HL-60 (cell line): Measurements from ENCODE around the gene HEXIM1.

ENCODE experiments used
- DNase-seq, 2 experiments: peaks; one replicate each; pipeline ENCODE4 v3.0.0-alpha.2; 2010 to 2020; ENCODE audit warnings: low read depth in 1 of 2, low spot score in 1 of 2
- H3K27ac ChIP-seq: fragments of 250-450 bp; sonication (Bioruptor Pico); replicated peaks from 2 replicates; pipeline ENCODE4 v1.5.1; 2020; ENCODE audit warnings: mild to moderate bottlenecking, moderate library complexity
- H3K27me3 ChIP-seq: fragments of 250-450 bp; sonication (Bioruptor Pico); 2 replicates; pipeline ENCODE4 v1.5.1; 2021; ENCODE audit warnings: mild to moderate bottlenecking, moderate library complexity; ENCODE audit not compliant: insufficient read depth, poor library complexity, severe bottlenecking
- H3K4me3 ChIP-seq: replicated peaks from 2 replicates; pipeline ENCODE4 v1.5.1; 2011; ENCODE audit warnings: mild to moderate bottlenecking, control low read depth, low read length; ENCODE audit not compliant: insufficient read depth
- CTCF ChIP-seq: IDR thresholded peaks from one replicate; pipeline ENCODE4 v1.5.1; 2011; ENCODE audit warnings: low read length, control low read depth, inconsistent platforms; ENCODE audit not compliant: insufficient read depth
- GABPA ChIP-seq: IDR thresholded peaks from 2 replicates; pipeline ENCODE4 v1.6.1; 2012; ENCODE audit warnings: low read depth
- POLR2AphosphoS5 ChIP-seq: IDR thresholded peaks from 2 replicates; pipeline ENCODE4 v1.6.1; 2012; ENCODE audit warnings: low read depth
- REST ChIP-seq: IDR thresholded peaks from 2 replicates; pipeline ENCODE4 v1.6.1; 2012; ENCODE audit warnings: low read depth; ENCODE audit not compliant: insufficient replicate concordance
- SPI1 ChIP-seq: IDR thresholded peaks from 2 replicates; pipeline ENCODE4 v1.6.1; 2012; ENCODE audit warnings: low read depth, mild to moderate bottlenecking, borderline replicate concordance

The HEXIM1 gene

GRCh38 chr17:45112559-45113423, 35.5 kb upstream of the HEXIM1 start:
- H3K27ac ChIP-seq = no peak overlapping the region
- TF ChIP-seq SPI1 (no peak), POLR2AphosphoS5 (no peak), CTCF (no peak), REST (no peak), GABPA (no peak)
- DNase-seq = no peak
- H3K27me3 ChIP-seq = no peaks in the 10 kb centered on the region
- no peak overlapping the region for H3K4me3 ChIP-seq

- no peak overlapping the region for H3K27ac ChIP-seq
- no peak for DNase-seq
- no peak overlapping the region for H3K4me3 ChIP-seq
- no peaks in the 10 kb centered on the region for H3K27me3 ChIP-seq
- no peak for TF ChIP-seq POLR2AphosphoS5
- TF ChIP-seq GABPA = no peak
- TF ChIP-seq CTCF = no peak
- TF ChIP-seq REST = no peak
- no peak for TF ChIP-seq SPI1
These were observed 34.9 kb upstream of the HEXIM1 start for GRCh38 chr17:45113424-45113754.

GRCh38 chr17:45114117-45114932, 34.0 kb upstream of the HEXIM1 start:
- no peak overlapping the region for H3K4me3 ChIP-seq
- DNase-seq = no peak
- H3K27ac ChIP-seq = no peak overlapping the region
- TF ChIP-seq CTCF = no peak
- no peak for TF ChIP-seq REST
- no peak for TF ChIP-seq SPI1
- TF ChIP-seq POLR2AphosphoS5 = no peak
- TF ChIP-seq GABPA = no peak
- no peaks in the 10 kb centered on the region for H3K27me3 ChIP-seq
